Measurements from ENCODE around the gene CAPN8.

- TF ChIP-seq, protein P1, sequence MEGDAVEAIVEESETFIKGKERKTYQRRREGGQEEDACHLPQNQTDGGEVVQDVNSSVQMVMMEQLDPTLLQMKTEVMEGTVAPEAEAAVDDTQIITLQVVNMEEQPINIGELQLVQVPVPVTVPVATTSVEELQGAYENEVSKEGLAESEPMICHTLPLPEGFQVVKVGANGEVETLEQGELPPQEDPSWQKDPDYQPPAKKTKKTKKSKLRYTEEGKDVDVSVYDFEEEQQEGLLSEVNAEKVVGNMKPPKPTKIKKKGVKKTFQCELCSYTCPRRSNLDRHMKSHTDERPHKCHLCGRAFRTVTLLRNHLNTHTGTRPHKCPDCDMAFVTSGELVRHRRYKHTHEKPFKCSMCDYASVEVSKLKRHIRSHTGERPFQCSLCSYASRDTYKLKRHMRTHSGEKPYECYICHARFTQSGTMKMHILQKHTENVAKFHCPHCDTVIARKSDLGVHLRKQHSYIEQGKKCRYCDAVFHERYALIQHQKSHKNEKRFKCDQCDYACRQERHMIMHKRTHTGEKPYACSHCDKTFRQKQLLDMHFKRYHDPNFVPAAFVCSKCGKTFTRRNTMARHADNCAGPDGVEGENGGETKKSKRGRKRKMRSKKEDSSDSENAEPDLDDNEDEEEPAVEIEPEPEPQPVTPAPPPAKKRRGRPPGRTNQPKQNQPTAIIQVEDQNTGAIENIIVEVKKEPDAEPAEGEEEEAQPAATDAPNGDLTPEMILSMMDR (IDR thresholded peaks at IDR 0.05), result peak; percentile 18 to 66 (median 58)
- TF ChIP-seq POLR2A (IDR thresholded peaks at IDR 0.05), result no peak
Observed at GRCh38 chr1:223683586-223684487, 18.3 kb upstream of the CAPN8 start.
